ENCODE measurements around the gene ISL1. TPM values are rescaled to one million over a fixed set of nuclear protein-coding genes. Genes with fewer than 3 reads are reported as not detected.

ISL1 gene
- total and polyA plus RNA-seq, 12 donors = not detected

DNA sequence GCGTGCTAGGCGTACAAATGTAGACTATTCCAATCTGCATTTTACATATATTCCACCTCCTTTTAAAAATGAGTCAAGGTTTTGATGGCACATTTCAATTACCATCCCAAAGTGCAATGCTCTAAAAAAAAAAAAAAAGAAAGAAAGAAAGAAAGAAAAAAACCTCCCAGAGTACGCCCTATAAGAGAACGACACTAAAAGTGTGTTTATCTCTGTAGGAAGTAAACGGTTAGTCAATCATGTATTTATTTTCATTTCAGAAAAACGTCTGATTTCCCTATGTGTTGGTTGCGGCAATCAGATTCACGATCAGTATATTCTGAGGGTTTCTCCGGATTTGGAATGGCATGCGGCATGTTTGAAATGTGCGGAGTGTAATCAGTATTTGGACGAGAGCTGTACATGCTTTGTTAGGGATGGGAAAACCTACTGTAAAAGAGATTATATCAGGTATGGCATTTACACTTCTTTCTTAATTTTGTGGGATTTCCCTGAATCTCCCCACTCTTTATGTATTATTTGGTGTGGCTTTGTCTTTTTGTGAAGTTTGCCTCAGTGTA lies 1.1 kb downstream of the ISL1 start:
- intact Hi-C loops (cut with DNase I) = no loop called here
- Histone ChIP-seq H3K27me3 (peaks cover 8 to 100% (median 100%) of the 10 kb centered on the region in 7 donors), H3K36me3 (no peaks in the 10 kb centered on the region), H3K9me3 (no peaks in the 10 kb centered on the region), H3K4me3 (no peak overlapping the region), H3K4me1 (peaks cover 0 to 34% (median 12%) of the 10 kb centered on the region in 9 donors), H3K27ac (no peak overlapping the region)
- 4 to 8% methylated on average over 12 of the region's 12 CpGs for WGBS, 2 donors
- ATAC-seq (no peak), DNase-seq (no peak)
- TF ChIP-seq, protein P1, sequence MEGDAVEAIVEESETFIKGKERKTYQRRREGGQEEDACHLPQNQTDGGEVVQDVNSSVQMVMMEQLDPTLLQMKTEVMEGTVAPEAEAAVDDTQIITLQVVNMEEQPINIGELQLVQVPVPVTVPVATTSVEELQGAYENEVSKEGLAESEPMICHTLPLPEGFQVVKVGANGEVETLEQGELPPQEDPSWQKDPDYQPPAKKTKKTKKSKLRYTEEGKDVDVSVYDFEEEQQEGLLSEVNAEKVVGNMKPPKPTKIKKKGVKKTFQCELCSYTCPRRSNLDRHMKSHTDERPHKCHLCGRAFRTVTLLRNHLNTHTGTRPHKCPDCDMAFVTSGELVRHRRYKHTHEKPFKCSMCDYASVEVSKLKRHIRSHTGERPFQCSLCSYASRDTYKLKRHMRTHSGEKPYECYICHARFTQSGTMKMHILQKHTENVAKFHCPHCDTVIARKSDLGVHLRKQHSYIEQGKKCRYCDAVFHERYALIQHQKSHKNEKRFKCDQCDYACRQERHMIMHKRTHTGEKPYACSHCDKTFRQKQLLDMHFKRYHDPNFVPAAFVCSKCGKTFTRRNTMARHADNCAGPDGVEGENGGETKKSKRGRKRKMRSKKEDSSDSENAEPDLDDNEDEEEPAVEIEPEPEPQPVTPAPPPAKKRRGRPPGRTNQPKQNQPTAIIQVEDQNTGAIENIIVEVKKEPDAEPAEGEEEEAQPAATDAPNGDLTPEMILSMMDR (IDR thresholded peaks at IDR 0.05) = no peak

DNA sequence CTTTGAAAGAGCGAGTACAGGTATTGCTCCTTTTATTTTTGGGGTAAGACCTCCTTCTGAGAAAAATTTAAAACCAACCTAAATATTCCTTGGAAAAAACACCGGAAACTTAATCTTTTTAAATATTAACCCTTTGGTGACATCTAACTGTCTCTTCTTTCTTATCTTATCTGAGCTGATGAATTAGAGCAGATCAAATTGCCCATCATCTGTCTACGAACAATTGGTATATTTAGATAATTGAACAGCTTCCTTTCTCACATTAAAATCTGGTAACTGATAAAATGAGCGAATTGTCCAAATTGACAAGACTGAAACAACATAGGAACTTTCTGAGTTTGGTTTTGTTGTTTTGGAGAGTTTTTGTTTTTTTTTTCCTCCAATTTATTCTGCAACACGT lies 2.0 kb downstream of the ISL1 start:
- intact Hi-C loops (cut with DNase I) = no loop called here
- Histone ChIP-seq H3K36me3 (no peaks in the 10 kb centered on the region), H3K4me3 (no peak overlapping the region), H3K4me1 (peaks cover 0 to 40% (median 19%) of the 10 kb centered on the region in 9 donors), H3K27ac (no peak overlapping the region), H3K27me3 (peaks cover 8 to 100% (median 100%) of the 10 kb centered on the region in 7 donors), H3K9me3 (no peaks in the 10 kb centered on the region)
- TF ChIP-seq, protein P1 (IDR thresholded peaks at IDR 0.05) = no peak
- no peak for DNase-seq
- ATAC-seq = no peak
- WGBS, 2 donors = 17 to 21% methylated on average over 5 of the region's 5 CpGs

DNA sequence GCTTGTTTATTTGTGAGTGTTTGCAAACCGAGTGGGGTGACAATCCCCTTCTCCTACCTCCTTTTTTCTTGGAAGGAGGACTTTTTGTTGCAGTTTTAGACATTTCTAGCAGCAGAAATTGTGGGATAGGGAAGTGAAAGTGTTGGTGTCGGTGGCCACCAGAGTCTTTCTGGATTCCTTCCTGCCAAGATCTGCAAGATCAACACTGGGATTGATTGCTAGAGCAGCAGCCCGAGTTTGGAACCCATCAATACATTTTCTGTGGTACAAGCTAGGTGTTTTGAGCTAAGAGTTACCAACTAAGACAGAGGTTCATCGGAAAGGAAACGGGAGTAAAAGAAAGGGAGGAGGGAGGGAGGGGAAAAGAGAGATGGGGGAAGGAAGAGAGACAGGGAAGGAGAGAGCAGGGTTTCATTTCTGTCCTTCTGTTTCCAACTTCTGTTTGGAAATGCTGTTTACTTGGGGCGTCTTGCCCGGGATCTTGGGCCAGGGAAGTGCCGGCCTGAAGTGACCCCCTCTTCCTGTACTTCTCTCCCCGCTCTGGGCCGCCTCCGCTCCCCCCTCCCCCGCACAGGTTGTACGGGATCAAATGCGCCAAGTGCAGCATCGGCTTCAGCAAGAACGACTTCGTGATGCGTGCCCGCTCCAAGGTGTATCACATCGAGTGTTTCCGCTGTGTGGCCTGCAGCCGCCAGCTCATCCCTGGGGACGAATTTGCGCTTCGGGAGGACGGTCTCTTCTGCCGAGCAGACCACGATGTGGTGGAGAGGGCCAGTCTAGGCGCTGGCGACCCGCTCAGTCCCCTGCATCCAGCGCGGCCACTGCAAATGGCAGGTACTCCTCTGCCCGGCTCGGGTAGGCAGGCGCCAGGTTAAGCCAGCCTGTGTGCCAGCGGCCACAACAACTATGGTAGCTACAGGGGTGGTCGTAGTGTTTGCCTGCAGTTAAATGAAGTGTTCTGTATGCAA lies 4.0 kb downstream of the ISL1 start:
- H3K27me3 ChIP-seq = peaks cover 8 to 100% (median 99%) of the 10 kb centered on the region in 7 donors
- H3K9me3 ChIP-seq = no peaks in the 10 kb centered on the region
- ATAC-seq (no peak), DNase-seq (no peak)
- H3K27ac ChIP-seq = no peak overlapping the region
- TF ChIP-seq, protein P1 (IDR thresholded peaks at IDR 0.05) = no peak
- no peaks in the 10 kb centered on the region for H3K36me3 ChIP-seq
- peaks cover 0 to 34% (median 20%) of the 10 kb centered on the region in 9 donors for H3K4me1 ChIP-seq
- intact Hi-C loops (cut with DNase I) = no loop called here
- peak overlapping the region in 5 of 10 donors; percentile 3 to 14 (median 11) for H3K4me3 ChIP-seq
- 3 to 5% methylated on average over 38 of the region's 38 CpGs for WGBS, 2 donors

DNA sequence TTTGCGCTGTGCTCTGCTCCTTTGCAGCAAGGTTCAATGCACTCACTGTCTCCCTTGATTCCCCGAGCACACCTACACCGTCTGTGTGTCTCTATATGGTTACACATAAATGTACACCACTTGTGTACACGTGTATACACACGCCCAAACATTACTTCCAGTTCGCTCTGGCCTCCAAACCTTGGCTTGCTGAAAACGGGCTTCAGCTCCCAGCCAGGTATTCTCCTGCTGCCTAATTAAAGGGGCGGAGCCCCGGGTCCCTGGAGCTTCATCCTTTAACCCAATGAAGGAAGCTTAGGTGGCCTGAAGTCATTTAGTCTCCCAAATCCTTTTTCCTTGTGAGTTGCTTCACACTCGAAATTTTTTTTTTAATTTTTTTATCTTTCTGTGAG lies 4.6 kb downstream of the ISL1 start:
- ATAC-seq = no peak
- no peaks in the 10 kb centered on the region for H3K9me3 ChIP-seq
- no peaks in the 10 kb centered on the region for H3K36me3 ChIP-seq
- TF ChIP-seq, protein P1 (IDR thresholded peaks at IDR 0.05) = no peak
- H3K27ac ChIP-seq = no peak overlapping the region
- intact Hi-C loops (cut with DNase I) = no loop called here
- no peak overlapping the region for H3K4me3 ChIP-seq
- peaks cover 0 to 29% (median 13%) of the 10 kb centered on the region in 9 donors for H3K4me1 ChIP-seq
- peaks cover 8 to 100% (median 99%) of the 10 kb centered on the region in 7 donors for H3K27me3 ChIP-seq
- no peak for DNase-seq
- WGBS, 2 donors = 11 to 16% methylated on average over 10 of the region's 10 CpGs
